IMR-90 (cell line): ENCODE results near the gene PDCD11. TPM values are rescaled to one million over a fixed set of nuclear protein-coding genes. Genes with fewer than 3 reads are reported as not detected.

Experiments
- ATAC-seq: fragments of 200-7000 bp; cut with Tn5 transposase; 2 replicates; pipeline ENCODE4 v1.9.1; 2020; ENCODE audit warnings: low read depth, mild to moderate bottlenecking, moderate library complexity
- BruUV-seq: library from RNA; stranded (reverse); fragments of 400-500 nt; replicated peaks from 2 replicates; lab custom pipeline; 2021; lab: Mats Ljungman, UMichigan
- CTCF ChIA-PET: fragments of 300-600 bp; formaldehyde crosslinking; extraction: SDS; loops from one replicate; lab custom pipeline; 2021; ENCODE audit warnings: antibody characterized with exemption; lab: Yijun Ruan, JAX
- POLR2A ChIA-PET: fragments of 300-600 bp; sonication (Branson Sonifier 250); formaldehyde crosslinking; loops from one replicate; lab custom pipeline; 2022; ENCODE audit warnings: antibody characterized with exemption; ENCODE audit not compliant: unreplicated experiment; lab: Charles Lee
- DNase-seq: peaks from one replicate; pipeline ENCODE4 v3.0.0; 2013
- H2AFZ ChIP-seq: replicated peaks from 2 replicates; pipeline ENCODE3; 2013; ENCODE audit warnings: low read length, mild to moderate bottlenecking; ENCODE audit not compliant: poor library complexity
- H2AK5ac ChIP-seq: 2 replicates; pipeline ENCODE4 v1.6.1; 2013; ENCODE audit warnings: low read depth, low read length, inconsistent platforms
- H2AK9ac ChIP-seq: replicated peaks from 2 replicates; pipeline ENCODE3; 2013; ENCODE audit warnings: mild to moderate bottlenecking, low read depth, low read length, moderate library complexity; ENCODE audit not compliant: poor library complexity
- H2BK120ac ChIP-seq: 2 replicates; pipeline ENCODE4 v1.6.1; 2013; ENCODE audit warnings: low read depth, low read length, inconsistent platforms
- H2BK15ac ChIP-seq: 3 replicates; pipeline ENCODE4 v1.6.1; 2013; ENCODE audit warnings: low read depth, low read length, inconsistent platforms
- H2BK20ac ChIP-seq: 2 replicates; pipeline ENCODE4 v1.6.1; 2013; ENCODE audit warnings: low read depth, mild to moderate bottlenecking, inconsistent platforms, low read length, moderate library complexity
- H2BK5ac ChIP-seq: 2 replicates; pipeline ENCODE4 v1.6.1; 2013; ENCODE audit warnings: mild to moderate bottlenecking, low read depth, low read length, inconsistent platforms; ENCODE audit not compliant: poor library complexity, severe bottlenecking
- H3K14ac ChIP-seq: replicated peaks from 2 replicates; pipeline ENCODE4 v1.6.1; 2013; ENCODE audit warnings: low read depth, low read length, inconsistent platforms
- H3K18ac ChIP-seq: 2 replicates; pipeline ENCODE4 v1.6.1; 2013; ENCODE audit warnings: low read depth, low read length, control low read depth
- H3K23ac ChIP-seq: 2 replicates; pipeline ENCODE4 v1.6.1; 2013; ENCODE audit warnings: low read depth, low read length, inconsistent platforms
- H3K27ac ChIP-seq: 2 replicates; pipeline ENCODE4 v1.5.1; 2013; ENCODE audit warnings: mild to moderate bottlenecking, control low read depth, low read length; ENCODE audit not compliant: insufficient read depth
- H3K27me3 ChIP-seq: 2 replicates; pipeline ENCODE4 v1.6.1; 2013; ENCODE audit warnings: low read length; ENCODE audit not compliant: control insufficient read depth, insufficient read depth
- H3K36me3 ChIP-seq: 2 replicates; pipeline ENCODE4 v1.6.1; 2013; ENCODE audit warnings: low read length, mixed read lengths; ENCODE audit not compliant: control insufficient read depth, insufficient read depth
- H3K4ac ChIP-seq: 2 replicates; pipeline ENCODE4 v1.6.1; 2013; ENCODE audit warnings: low read depth, low read length, inconsistent platforms
- H3K4me1 ChIP-seq: 2 replicates; pipeline ENCODE4 v1.6.1; 2013; ENCODE audit warnings: low read length, mixed read lengths; ENCODE audit not compliant: control insufficient read depth, insufficient read depth
- H3K4me2 ChIP-seq: 2 replicates; pipeline ENCODE4 v1.6.1; 2013; ENCODE audit warnings: low read depth, mild to moderate bottlenecking, control low read depth, low read length, moderate library complexity
- H3K4me3 ChIP-seq: 2 replicates; pipeline ENCODE4 v1.5.1; 2013; ENCODE audit warnings: low read depth, mild to moderate bottlenecking, control low read depth, low read length, moderate library complexity; ENCODE audit not compliant: insufficient read depth
- H3K56ac ChIP-seq: 2 replicates; pipeline ENCODE4 v1.6.1; 2013; ENCODE audit warnings: low read length, inconsistent platforms; ENCODE audit not compliant: insufficient read depth; ENCODE audit errors: extremely low read depth
- H3K79me1 ChIP-seq, 2 experiments: 2 replicates each; pipeline ENCODE4 v1.6.1; 2013; ENCODE audit warnings: low read length in 2 of 2, inconsistent platforms in 1 of 2, low read depth in 1 of 2
- H3K9ac ChIP-seq: 2 replicates; pipeline ENCODE4 v1.6.1; 2013; ENCODE audit warnings: low read depth, low read length, control low read depth
- H3K9me1 ChIP-seq: 2 replicates; pipeline ENCODE4 v1.6.1; 2013; ENCODE audit warnings: low read length, inconsistent platforms; ENCODE audit not compliant: insufficient read depth
- H3K9me3 ChIP-seq: 2 replicates; pipeline ENCODE4 v1.6.1; 2013; ENCODE audit warnings: low read length; ENCODE audit not compliant: control insufficient read depth, insufficient read depth
- H4K20me1 ChIP-seq: 2 replicates; pipeline ENCODE4 v1.6.1; 2013; ENCODE audit warnings: low read length, inconsistent platforms; ENCODE audit not compliant: insufficient read depth
- H4K5ac ChIP-seq: 2 replicates; pipeline ENCODE4 v1.6.1; 2013; ENCODE audit warnings: mild to moderate bottlenecking, low read depth, low read length, control low read depth
- H4K8ac ChIP-seq, 2 experiments: 2 replicates each; pipeline ENCODE4 v1.6.1; 2013; ENCODE audit warnings: low read depth in 2 of 2, low read length in 2 of 2, control low read depth in 1 of 2, inconsistent platforms in 1 of 2
- H4K91ac ChIP-seq: 2 replicates; pipeline ENCODE4 v1.6.1; 2013; ENCODE audit warnings: low read depth, low read length, inconsistent platforms; ENCODE audit not compliant: insufficient read depth
- BHLHE40 ChIP-seq: fragments of 150-350 bp; IDR thresholded peaks from 2 replicates; pipeline ENCODE4 v1.6.1; 2016; ENCODE audit warnings: mild to moderate bottlenecking, low read depth, low read length
- CEBPB ChIP-seq: IDR thresholded peaks from 2 replicates; pipeline ENCODE4 v1.6.1; 2012; ENCODE audit warnings: low read depth, low read length, improper control_type of control experiment
- CHD1 ChIP-seq: IDR thresholded peaks from 2 replicates; pipeline ENCODE4 v1.6.1; 2012; ENCODE audit warnings: low read depth, low read length, improper control_type of control experiment
- FOS ChIP-seq: fragments of 150-350 bp; IDR thresholded peaks from 2 replicates; pipeline ENCODE4 v1.6.1; 2016; ENCODE audit warnings: low read depth, low read length
- MAFK ChIP-seq: IDR thresholded peaks from 2 replicates; pipeline ENCODE4 v1.6.1; 2012; ENCODE audit warnings: low read depth, low read length, improper control_type of control experiment
- MAZ ChIP-seq: IDR thresholded peaks from 2 replicates; pipeline ENCODE4 v1.6.1; 2012; ENCODE audit warnings: low read depth, mild to moderate bottlenecking, low read length, improper control_type of control experiment, moderate library complexity, borderline replicate concordance
- MXI1 ChIP-seq: IDR thresholded peaks from 2 replicates; pipeline ENCODE4 v1.6.1; 2012; ENCODE audit warnings: low read depth, mild to moderate bottlenecking, low read length, moderate library complexity, borderline replicate concordance
- NFE2L2 ChIP-seq: fragments of 150-350 bp; IDR thresholded peaks from 2 replicates; pipeline ENCODE4 v1.6.1; 2016; ENCODE audit warnings: low read depth, mild to moderate bottlenecking, low read length
- POLR2A ChIP-seq: IDR thresholded peaks from 2 replicates; pipeline ENCODE4 v1.6.1; 2012; ENCODE audit warnings: mild to moderate bottlenecking, low read depth, low read length
- RAD21 ChIP-seq: IDR thresholded peaks from 2 replicates; pipeline ENCODE4 v1.6.1; 2012; ENCODE audit warnings: low read length, improper control_type of control experiment
- RCOR1 ChIP-seq: IDR thresholded peaks from 2 replicates; pipeline ENCODE4 v1.6.1; 2012; ENCODE audit warnings: mild to moderate bottlenecking, low read length, improper control_type of control experiment; ENCODE audit not compliant: insufficient replicate concordance
- RFX5 ChIP-seq: IDR thresholded peaks from 2 replicates; pipeline ENCODE4 v1.8.0; 2012; ENCODE audit warnings: low read depth, mild to moderate bottlenecking, low read length, moderate library complexity
- SMC3 ChIP-seq: fragments of 150-350 bp; IDR thresholded peaks from 2 replicates; pipeline ENCODE4 v1.6.1; 2016; ENCODE audit warnings: low read depth, mild to moderate bottlenecking, antibody characterized with exemption, low read length, moderate library complexity
- WGBS, 2 experiments: methylation state at CpG; one replicate each; pipeline versions ENCODE4 v1.1.5 to v1.1.7; 2013; ENCODE audit warnings: missing lambda C conversion rate in 2 of 2; ENCODE audit not compliant: insufficient read length in 1 of 2; ENCODE audit errors: extremely low coverage in 2 of 2; 5-methylcytosine and 5-hydroxymethylcytosine counted together
- dilution Hi-C: fragments of 300-500 bp; cut with HindIII; formaldehyde crosslinking; loops from one replicate; pipeline ENCODE4 v1.14.3; 2018; ENCODE audit warnings: low sequenced_read_pairs; ENCODE audit not compliant: unreplicated experiment
- in situ Hi-C: fragments of 300-500 bp; cut with MboI; formaldehyde crosslinking; loops from 3 replicates; pipeline ENCODE4 v1.14.3; 2019; ENCODE audit warnings: low sequenced_read_pairs, inconsistent platforms, mixed read lengths
- intact Hi-C: fragments of 100-400 bp; cut with micrococcal nuclease; formaldehyde crosslinking; loops from 2 replicates; pipeline ENCODE4 v1.10.0; 2022
- polyA plus RNA-seq, 3 experiments: library from polyadenylated mRNA; depleted of rRNA; stranded (reverse); fragments of >200 nt; gene quantifications; 2 replicates each; pipeline ENCODE4 v1.2.3, GENCODE V29; 2012; ENCODE audit warnings: low replicate concordance in 1 of 3
- total RNA-seq: library from RNA; depleted of rRNA; stranded (reverse); fragments of >200 nt; gene quantifications from 2 replicates; pipeline ENCODE4 v1.2.3, GENCODE V29; 2012
- TF ChIP-seq, protein P1 (sequence below): fragments of 150-350 bp; IDR thresholded peaks from 2 replicates; pipeline ENCODE4 v1.6.1; 2016; ENCODE audit warnings: low read depth, mild to moderate bottlenecking, low read length, moderate library complexity, borderline replicate concordance
- TF ChIP-seq, protein P2 (sequence below): conservative IDR thresholded peaks from 2 replicates; pipeline ENCODE4 v1.5.1; 2012; ENCODE audit warnings: mild to moderate bottlenecking, low read depth, low read length, improper control_type of control experiment
- TF ChIP-seq, protein P3 (sequence below): fragments of 150-350 bp; IDR thresholded peaks from 2 replicates; pipeline ENCODE4 v1.6.1; 2017; ENCODE audit warnings: mild to moderate bottlenecking, antibody characterized with exemption, low read length, low read depth

PDCD11 gene
- total and polyA plus RNA-seq, 2 of the 4 experiments (the other 2 are of a cell fraction) = 20.4 to 56.8 TPM

DNA sequence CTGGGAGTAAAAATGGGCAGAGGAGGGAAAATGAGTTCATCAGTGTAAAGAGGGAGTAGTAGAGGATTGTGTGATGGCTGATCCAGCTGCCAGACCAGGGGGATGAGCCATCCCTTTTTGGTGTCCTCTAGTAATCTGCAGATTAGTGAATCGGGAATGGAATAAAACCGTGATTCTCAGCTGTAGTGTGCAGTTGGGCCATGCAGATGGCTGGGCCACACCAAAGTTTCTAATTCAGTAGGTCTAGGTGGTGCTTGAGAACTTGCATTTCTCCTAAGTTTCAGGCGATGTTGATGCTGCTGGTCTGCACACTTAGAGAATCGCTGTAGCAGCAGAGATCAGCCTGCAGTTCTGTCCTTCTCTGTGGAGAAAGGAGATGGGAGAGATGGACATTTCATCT lies 22.7 kb downstream of the PDCD11 start:
- Histone ChIP-seq H2AK5ac (no peak overlapping the region), H4K8ac (no peak overlapping the region), H3K18ac (no peak overlapping the region), H2AFZ (no peak overlapping the region), H3K27ac (no peak overlapping the region), H3K36me3 (peaks cover 70% of the 10 kb centered on the region), H3K9me1 (no peaks in the 10 kb centered on the region), H2BK20ac (no peak overlapping the region), H4K91ac (no peak overlapping the region), H3K27me3 (no peaks in the 10 kb centered on the region), H2BK15ac (no peak overlapping the region), H2BK5ac (no peak overlapping the region), H3K4ac (no peak overlapping the region), H2BK120ac (no peak overlapping the region), H3K4me3 (no peak overlapping the region), H3K23ac (no peak overlapping the region), H3K9me3 (no peaks in the 10 kb centered on the region), H3K9ac (no peak overlapping the region), H3K14ac (no peak overlapping the region), H3K56ac (no peak overlapping the region), H3K4me1 (no peaks in the 10 kb centered on the region), H3K79me1 (peaks cover 3 to 8% of the 10 kb centered on the region in 2 experiments; a peak in 1 of 4 replicates), H4K5ac (no peak overlapping the region), H2AK9ac (no peak overlapping the region), H4K20me1 (no peaks in the 10 kb centered on the region), H3K4me2 (no peak overlapping the region)
- 100% methylated on average over 2 of the region's 4 CpGs; no CpG with 5 or more reads in 1 of the 2 experiments for WGBS, 2 experiments
- ATAC-seq (no peak), DNase-seq (no peak)
- dilution Hi-C loops = no loop called here
- CTCF ChIA-PET = interaction anchor here (0.8 kb wide), 1 partner anchor 10 kb away, joined by 3 read pairs; no protein-coding TSS in a partner anchor
- POLR2A ChIA-PET = no interaction called here
- TF ChIP-seq POLR2A (no peak), RCOR1 (no peak), MXI1 (no peak), RFX5 (no peak), SMC3 (no peak), MAFK (no peak), RAD21 (no peak), CHD1 (no peak), CEBPB (no peak), NFE2L2 (no peak), MAZ (no peak), BHLHE40 (no peak), FOS (no peak)
- TF ChIP-seq, protein P1, sequence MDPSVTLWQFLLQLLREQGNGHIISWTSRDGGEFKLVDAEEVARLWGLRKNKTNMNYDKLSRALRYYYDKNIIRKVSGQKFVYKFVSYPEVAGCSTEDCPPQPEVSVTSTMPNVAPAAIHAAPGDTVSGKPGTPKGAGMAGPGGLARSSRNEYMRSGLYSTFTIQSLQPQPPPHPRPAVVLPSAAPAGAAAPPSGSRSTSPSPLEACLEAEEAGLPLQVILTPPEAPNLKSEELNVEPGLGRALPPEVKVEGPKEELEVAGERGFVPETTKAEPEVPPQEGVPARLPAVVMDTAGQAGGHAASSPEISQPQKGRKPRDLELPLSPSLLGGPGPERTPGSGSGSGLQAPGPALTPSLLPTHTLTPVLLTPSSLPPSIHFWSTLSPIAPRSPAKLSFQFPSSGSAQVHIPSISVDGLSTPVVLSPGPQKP = no peak
- TF ChIP-seq, protein P2, sequence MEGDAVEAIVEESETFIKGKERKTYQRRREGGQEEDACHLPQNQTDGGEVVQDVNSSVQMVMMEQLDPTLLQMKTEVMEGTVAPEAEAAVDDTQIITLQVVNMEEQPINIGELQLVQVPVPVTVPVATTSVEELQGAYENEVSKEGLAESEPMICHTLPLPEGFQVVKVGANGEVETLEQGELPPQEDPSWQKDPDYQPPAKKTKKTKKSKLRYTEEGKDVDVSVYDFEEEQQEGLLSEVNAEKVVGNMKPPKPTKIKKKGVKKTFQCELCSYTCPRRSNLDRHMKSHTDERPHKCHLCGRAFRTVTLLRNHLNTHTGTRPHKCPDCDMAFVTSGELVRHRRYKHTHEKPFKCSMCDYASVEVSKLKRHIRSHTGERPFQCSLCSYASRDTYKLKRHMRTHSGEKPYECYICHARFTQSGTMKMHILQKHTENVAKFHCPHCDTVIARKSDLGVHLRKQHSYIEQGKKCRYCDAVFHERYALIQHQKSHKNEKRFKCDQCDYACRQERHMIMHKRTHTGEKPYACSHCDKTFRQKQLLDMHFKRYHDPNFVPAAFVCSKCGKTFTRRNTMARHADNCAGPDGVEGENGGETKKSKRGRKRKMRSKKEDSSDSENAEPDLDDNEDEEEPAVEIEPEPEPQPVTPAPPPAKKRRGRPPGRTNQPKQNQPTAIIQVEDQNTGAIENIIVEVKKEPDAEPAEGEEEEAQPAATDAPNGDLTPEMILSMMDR = no peak
- TF ChIP-seq, protein P3, sequence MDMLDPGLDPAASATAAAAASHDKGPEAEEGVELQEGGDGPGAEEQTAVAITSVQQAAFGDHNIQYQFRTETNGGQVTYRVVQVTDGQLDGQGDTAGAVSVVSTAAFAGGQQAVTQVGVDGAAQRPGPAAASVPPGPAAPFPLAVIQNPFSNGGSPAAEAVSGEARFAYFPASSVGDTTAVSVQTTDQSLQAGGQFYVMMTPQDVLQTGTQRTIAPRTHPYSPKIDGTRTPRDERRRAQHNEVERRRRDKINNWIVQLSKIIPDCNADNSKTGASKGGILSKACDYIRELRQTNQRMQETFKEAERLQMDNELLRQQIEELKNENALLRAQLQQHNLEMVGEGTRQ = no peak
- in situ Hi-C loops = loop anchor here (5.0 kb wide), 1 partner anchor 68 kb away; no protein-coding TSS in a partner anchor
- intact Hi-C loops = loop anchor here (5.0 kb wide), 1 partner anchor 173 kb away; no protein-coding TSS in a partner anchor
- no TSS peak for BruUV-seq
